ENCODE data around the gene UPP2. TPM values are rescaled to one million over a fixed set of nuclear protein-coding genes. Genes with fewer than 3 reads are reported as not detected.

Gene UPP2
- total and polyA plus RNA-seq, 2 experiments from 2014 or later: not detected

DNA sequence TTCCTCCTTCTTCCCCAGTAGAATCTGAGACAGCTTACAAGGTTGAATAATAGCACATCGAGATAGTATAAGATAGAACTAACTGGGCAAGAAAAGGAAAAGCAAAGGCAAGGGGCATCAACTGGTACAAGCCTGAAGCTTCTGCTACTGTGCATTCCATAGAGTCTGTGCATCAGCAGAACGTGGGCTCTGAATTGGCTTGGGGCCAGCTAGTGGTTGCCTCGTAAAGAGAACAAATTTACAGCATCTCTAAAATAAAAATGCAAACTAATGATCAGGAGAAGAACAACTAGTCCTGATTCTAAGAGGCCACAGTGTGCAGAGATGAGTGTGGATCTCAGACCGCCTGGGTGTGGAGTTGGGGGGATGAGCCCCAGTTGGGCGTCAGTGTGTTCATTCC is 36.6 kb downstream of the UPP2 start:
- H3K27me3 ChIP-seq: no peaks in the 10 kb centered on the region
- no peak overlapping the region for H3K27ac ChIP-seq
- H3K9me3 ChIP-seq (ENCODE audit: low read depth): no peaks in the 10 kb centered on the region
- no peak overlapping the region for H3K4me3 ChIP-seq
- H3K36me3 ChIP-seq: no peaks in the 10 kb centered on the region
- TF ChIP-seq, protein P1, sequence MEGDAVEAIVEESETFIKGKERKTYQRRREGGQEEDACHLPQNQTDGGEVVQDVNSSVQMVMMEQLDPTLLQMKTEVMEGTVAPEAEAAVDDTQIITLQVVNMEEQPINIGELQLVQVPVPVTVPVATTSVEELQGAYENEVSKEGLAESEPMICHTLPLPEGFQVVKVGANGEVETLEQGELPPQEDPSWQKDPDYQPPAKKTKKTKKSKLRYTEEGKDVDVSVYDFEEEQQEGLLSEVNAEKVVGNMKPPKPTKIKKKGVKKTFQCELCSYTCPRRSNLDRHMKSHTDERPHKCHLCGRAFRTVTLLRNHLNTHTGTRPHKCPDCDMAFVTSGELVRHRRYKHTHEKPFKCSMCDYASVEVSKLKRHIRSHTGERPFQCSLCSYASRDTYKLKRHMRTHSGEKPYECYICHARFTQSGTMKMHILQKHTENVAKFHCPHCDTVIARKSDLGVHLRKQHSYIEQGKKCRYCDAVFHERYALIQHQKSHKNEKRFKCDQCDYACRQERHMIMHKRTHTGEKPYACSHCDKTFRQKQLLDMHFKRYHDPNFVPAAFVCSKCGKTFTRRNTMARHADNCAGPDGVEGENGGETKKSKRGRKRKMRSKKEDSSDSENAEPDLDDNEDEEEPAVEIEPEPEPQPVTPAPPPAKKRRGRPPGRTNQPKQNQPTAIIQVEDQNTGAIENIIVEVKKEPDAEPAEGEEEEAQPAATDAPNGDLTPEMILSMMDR (IDR thresholded peaks at IDR 0.05; ENCODE audit: low read depth, low read length): no peak
- no peaks in the 10 kb centered on the region for H3K4me1 ChIP-seq (ENCODE audit: low read depth)
- DNase-seq (ENCODE audit: low read depth in 1 of 2, low spot score in 1 of 2): peak in 1 of 2 donors; percentile 2

DNA sequence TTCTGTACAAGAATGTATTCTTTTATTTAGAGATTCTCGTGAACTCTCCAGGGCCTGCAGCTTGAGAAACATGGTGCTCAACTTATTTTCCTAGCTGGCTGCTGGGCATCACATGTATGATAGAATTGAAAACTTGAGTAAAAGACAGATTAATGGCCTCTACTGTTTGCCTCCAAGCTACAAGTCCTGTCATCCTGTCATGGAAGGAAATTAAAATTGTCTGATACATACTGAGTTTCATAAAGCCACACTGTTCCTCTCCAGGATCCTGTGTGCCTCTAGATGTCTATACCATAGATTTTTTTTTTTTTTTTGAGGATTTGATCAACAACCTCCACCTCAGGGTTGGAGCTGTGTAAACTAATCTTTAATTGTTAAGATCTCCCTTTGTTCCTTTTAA is 38.5 kb downstream of the UPP2 start:
- no peaks in the 10 kb centered on the region for H3K4me1 ChIP-seq (ENCODE audit: low read depth)
- no peaks in the 10 kb centered on the region for H3K36me3 ChIP-seq
- H3K9me3 ChIP-seq (ENCODE audit: low read depth): no peaks in the 10 kb centered on the region
- H3K4me3 ChIP-seq: no peak overlapping the region
- DNase-seq (ENCODE audit: low read depth in 1 of 2, low spot score in 1 of 2): no peak
- TF ChIP-seq, protein P1 (IDR thresholded peaks at IDR 0.05; ENCODE audit: low read depth, low read length): no peak
- H3K27ac ChIP-seq: no peak overlapping the region
- H3K27me3 ChIP-seq: no peaks in the 10 kb centered on the region

DNA sequence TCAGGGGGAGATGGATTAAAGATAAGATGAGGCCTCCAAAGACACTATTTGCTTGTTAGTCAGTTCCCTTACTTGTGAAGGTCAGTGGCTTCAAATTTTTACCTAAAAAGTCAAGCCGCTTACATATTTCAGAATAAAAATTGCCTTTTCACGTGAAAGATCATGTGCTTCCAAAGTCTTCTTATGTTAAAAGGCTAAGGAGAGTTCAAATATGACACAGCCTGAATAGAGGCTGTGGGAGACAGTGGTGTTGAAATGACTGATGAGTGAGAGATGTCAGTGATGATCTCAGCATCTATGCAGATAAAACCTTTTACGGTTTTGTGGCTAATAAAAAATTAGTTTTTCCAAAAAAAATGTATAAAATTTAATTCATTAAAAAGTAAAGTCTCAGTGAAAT is 40.5 kb downstream of the UPP2 start:
- Histone ChIP-seq H3K27me3 (no peaks in the 10 kb centered on the region), H3K9me3 (ENCODE audit: low read depth) (no peaks in the 10 kb centered on the region), H3K4me1 (ENCODE audit: low read depth) (no peaks in the 10 kb centered on the region), H3K36me3 (no peaks in the 10 kb centered on the region), H3K27ac (no peak overlapping the region), H3K4me3 (no peak overlapping the region)
- DNase-seq (ENCODE audit: low read depth in 1 of 2, low spot score in 1 of 2): no peak
- TF ChIP-seq, protein P1 (IDR thresholded peaks at IDR 0.05; ENCODE audit: low read depth, low read length): no peak

GRCh38 chr2:158142568-158143332 is 41.1 kb downstream of the UPP2 start:
- TF ChIP-seq, protein P1 (IDR thresholded peaks at IDR 0.05; ENCODE audit: low read depth, low read length): no peak
- Histone ChIP-seq H3K4me3 (no peak overlapping the region), H3K4me1 (ENCODE audit: low read depth) (no peaks in the 10 kb centered on the region), H3K27me3 (no peaks in the 10 kb centered on the region), H3K27ac (no peak overlapping the region), H3K36me3 (no peaks in the 10 kb centered on the region), H3K9me3 (ENCODE audit: low read depth) (no peaks in the 10 kb centered on the region)
- DNase-seq (ENCODE audit: low read depth in 1 of 2, low spot score in 1 of 2): peak in 1 of 2 donors; percentile 43

DNA sequence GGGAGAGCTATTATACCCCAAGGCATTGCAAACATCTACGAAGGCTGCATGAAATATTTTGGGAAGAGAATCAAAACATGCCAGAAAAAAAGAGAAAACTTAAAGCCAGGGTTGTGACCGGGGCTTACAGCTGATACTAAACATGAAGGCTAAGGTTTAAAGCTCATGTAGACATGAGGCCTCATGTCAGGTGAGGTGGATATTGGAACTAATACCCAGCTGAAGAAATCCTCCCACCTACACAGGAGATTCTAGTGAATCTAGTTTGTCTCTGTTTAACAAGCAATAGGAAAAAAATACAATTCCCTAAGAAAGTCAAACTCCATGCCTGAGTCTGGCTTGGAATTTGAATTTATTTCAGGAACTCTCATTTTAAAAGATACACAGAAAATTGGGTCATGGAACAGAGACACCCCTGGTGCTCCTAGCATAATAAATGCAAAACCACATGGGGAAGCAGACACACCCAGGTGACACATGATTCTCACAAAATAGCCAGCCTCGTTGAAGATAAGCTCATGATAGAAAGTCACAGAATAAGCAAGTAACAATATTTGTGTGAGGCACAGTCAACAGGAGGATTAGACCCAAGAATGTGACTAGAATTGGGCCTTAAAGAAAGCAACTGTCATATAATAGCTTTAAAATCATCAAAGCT is 42.2 kb downstream of the UPP2 start:
- no peak for DNase-seq (ENCODE audit: low read depth in 1 of 2, low spot score in 1 of 2)

More for the DNA sequence above, 42.2 kb downstream of the UPP2 start:
- Histone ChIP-seq H3K36me3 (no peaks in the 10 kb centered on the region), H3K27me3 (no peaks in the 10 kb centered on the region), H3K4me1 (ENCODE audit: low read depth) (no peaks in the 10 kb centered on the region), H3K27ac (no peak overlapping the region), H3K4me3 (no peak overlapping the region), H3K9me3 (ENCODE audit: low read depth) (no peaks in the 10 kb centered on the region)
- TF ChIP-seq, protein P1 (IDR thresholded peaks at IDR 0.05; ENCODE audit: low read depth, low read length): no peak

Data from cardiac muscle cell (in vitro differentiated cells and primary cell).